A673 (cell line): ENCODE results near the gene UMAD1.

ENCODE experiments used
- EZH2 ChIP-seq: fragments of 200-600 bp; sonication (generic); IDR thresholded peaks from 2 replicates; pipeline ENCODE4 v1.6.1; 2017; ENCODE audit warnings: borderline replicate concordance, low read depth, mild to moderate bottlenecking, mixed read lengths, antibody characterized with exemption, low read length; ENCODE audit not compliant: poor library complexity, severe bottlenecking
- TF ChIP-seq, protein P1 (sequence below): fragments of 300-800, 200-600 bp; sonication (generic); conservative IDR thresholded peaks from 2 replicates; pipeline ENCODE4 v1.5.1; 2017; ENCODE audit warnings: low read depth, mild to moderate bottlenecking, antibody characterized with exemption, low read length, moderate library complexity, mixed read lengths

DNA sequence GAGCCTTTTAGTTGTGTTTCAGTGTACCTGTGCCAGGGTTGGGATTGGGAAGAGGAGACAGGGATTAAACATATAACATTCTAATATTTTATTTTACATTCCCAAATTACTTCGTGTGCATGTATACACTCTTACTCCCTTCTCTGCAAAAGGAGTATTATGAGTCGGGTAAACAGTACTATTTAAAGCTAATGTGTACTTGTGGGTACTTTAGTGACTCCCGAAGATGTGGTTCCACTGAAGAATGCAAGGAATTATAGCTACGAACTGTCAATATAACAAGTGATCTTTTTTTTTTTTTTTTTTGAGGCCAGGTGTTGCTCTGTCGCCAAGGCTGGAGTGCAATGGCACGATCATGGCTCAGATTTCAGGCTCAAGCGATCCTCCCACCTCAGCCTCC, 200.5 kb downstream of the UMAD1 start:
- TF ChIP-seq, protein P1, sequence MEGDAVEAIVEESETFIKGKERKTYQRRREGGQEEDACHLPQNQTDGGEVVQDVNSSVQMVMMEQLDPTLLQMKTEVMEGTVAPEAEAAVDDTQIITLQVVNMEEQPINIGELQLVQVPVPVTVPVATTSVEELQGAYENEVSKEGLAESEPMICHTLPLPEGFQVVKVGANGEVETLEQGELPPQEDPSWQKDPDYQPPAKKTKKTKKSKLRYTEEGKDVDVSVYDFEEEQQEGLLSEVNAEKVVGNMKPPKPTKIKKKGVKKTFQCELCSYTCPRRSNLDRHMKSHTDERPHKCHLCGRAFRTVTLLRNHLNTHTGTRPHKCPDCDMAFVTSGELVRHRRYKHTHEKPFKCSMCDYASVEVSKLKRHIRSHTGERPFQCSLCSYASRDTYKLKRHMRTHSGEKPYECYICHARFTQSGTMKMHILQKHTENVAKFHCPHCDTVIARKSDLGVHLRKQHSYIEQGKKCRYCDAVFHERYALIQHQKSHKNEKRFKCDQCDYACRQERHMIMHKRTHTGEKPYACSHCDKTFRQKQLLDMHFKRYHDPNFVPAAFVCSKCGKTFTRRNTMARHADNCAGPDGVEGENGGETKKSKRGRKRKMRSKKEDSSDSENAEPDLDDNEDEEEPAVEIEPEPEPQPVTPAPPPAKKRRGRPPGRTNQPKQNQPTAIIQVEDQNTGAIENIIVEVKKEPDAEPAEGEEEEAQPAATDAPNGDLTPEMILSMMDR: no peak
- no peak for TF ChIP-seq EZH2
